Raji (cell line): ENCODE measurements around the gene MMAA.

ENCODE experiments used
- POLR2A ChIP-seq: IDR thresholded peaks from 2 replicates; pipeline ENCODE4 v1.6.1; 2011; ENCODE audit warnings: low read depth, low read length, control low read depth; ENCODE audit not compliant: insufficient read depth

The MMAA gene

DNA sequence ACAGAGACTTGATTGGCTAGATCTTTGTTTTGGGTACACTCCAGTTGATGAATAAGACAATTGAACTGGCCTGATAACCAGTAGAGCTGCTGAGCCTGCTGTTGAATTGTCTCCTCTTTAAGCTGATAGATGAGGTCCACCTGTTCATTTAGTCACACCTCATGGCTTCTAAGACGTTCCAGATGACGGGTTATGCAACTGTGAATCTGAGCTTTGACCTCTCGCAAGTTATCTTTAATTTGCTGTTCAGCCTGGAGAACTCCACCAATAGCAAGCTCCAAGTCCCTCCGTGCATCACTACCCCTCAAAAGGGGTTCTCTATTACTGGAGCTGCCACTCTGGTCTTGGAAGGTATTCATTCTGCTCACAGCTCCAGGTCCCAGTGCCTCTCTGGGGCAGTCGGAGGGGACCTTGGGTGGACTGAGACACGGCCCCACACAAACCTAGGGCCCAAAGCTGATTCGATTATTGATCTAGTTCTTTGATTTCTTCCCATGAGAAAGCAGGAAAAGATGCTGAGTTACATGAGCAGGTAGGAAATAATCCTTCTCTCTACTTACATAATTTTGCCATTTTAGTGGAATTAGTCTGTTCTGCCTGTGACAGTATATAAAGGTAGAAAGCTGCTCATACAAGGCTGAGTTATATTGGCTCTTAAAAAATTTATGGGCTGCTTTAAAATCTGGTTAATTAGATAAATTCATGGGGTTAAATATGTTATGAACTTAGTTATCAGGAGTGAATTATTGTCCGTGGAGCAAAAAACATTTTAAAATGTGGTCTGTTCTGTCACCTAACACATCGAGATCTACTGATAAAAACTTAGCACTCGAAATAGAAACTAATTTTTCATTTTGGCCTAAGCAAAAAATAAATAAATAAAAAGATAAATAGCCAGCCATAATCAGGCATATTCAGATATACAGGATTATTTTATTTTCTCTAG lies 6.8 kb downstream of the MMAA start:
- TF ChIP-seq POLR2A = no peak

DNA sequence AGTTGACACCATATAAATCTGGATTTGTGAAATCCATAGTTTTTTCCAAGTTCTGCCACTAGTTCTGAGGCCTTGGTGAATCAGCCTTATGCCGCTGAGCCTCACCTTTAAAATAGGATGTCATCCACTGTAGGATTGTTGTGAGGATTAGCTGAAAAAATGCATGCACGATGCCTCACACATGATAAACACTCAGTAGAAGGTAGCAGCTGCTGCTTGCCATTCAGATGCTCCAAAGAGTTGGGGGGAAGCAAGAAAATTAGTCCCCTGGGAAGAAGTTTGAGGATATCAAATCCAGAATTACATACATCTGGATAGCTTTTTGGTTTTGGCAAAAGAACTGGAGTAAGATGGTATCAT lies 7.4 kb downstream of the MMAA start:
- TF ChIP-seq POLR2A = no peak

DNA sequence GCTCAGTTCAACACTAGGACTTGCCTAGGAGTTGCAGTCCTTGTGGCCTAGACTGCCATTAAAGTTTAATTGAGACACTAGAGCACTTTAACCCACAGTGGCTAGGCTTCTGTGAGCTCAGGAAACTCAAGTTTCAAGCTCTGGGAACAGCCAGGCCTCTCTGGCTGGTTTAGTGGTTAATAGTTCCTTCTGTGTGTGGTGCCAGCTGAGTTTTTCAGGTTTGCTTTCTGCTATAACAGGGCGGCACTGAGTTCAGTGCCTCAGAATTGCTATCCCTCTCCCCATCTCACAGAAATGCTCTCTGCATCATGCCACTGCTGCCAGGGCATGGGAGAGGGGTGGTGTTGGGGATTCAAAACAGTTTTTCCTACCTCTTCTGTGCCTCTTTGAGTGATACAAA lies 15.9 kb downstream of the MMAA start:
- no peak for TF ChIP-seq POLR2A

DNA sequence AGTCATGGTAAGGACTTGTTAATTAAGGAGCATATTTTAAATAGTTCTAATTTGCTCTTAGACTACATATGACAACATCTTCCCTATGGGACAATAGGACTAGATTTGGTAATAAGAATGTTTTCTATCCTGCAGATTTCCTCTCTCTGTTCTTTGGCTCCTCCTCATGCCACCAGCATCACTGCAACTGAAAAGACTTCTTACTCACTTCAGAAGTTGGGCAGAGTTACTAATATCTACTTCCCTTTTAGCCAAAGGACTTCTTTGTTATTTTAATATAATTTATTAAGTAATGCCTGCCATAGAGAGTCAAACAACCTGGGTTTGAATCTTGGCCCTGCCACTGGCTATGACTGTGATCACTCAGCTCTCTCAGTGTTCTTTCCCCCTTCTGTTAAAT lies 16.4 kb downstream of the MMAA start:
- TF ChIP-seq POLR2A = no peak

DNA sequence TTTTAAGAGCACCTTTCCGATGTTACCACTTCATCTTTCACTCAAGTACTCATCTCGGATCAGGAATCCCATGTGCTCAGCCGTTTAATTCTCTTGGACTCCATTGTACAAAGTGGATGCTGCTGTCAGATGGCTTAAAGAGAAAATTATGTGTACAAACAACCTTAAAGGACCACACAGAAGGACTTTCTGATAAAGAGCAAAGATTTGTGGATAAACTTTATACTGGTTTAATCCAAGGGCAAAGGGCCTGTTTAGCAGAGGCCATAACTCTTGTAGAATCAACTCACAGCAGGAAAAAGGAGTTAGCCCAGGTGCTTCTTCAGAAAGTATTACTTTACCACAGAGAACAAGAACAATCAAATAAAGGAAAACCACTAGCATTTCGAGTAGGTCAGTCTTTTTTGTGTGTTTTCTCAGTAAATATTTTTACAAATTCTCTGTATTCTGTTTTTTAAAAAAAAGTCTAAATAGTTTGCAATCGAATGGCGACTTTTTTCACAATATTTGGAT lies 20.1 kb downstream of the MMAA start:
- TF ChIP-seq POLR2A = no peak

GRCh38 chr4:145643295-145643694 lies 24.1 kb downstream of the MMAA start:
- TF ChIP-seq POLR2A = no peak

DNA sequence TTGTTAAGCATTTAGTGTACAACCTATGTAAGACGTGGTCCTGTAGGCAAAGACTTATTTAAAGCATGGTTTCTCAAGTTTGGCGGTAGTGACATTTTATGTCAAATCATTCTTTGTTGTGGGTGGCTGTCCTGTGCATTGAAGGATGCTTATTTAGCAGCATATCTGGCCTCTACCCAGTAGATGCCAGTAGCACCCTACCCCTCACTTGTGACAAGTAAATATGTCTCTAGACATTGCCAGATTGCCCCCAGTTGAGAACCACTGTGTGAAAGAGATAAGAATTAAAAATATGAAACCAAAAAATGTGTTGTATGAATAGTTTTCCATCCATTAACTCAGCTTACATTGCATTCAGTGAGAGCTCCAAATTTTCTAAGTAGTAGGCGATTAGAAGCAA lies 25.5 kb downstream of the MMAA start:
- TF ChIP-seq POLR2A = no peak

DNA sequence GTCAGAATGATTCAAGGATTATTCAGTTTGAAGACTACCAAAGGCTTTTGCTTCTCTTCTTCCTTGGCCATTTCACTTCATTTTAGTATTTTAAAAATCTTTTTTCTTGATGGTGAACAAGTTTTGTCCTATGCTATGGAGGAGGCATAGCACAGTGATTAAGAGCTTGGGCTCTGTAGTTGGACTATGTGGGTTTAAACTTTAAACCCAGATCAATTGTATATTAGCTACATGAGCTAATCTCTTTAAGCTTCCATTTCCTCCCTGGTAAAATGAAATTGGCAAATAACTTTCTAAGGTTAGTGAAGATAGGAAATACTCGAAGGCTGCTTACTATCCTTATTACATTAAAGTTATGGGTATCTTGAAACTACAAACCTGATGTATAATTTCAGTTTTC lies 37.0 kb downstream of the MMAA start:
- no peak for TF ChIP-seq POLR2A

GRCh38 chr4:145660064-145660463 lies 40.9 kb downstream of the MMAA start:
- TF ChIP-seq POLR2A = no peak

GRCh38 chr4:145663194-145663593 lies 44.0 kb downstream of the MMAA start:
- TF ChIP-seq POLR2A = no peak

DNA sequence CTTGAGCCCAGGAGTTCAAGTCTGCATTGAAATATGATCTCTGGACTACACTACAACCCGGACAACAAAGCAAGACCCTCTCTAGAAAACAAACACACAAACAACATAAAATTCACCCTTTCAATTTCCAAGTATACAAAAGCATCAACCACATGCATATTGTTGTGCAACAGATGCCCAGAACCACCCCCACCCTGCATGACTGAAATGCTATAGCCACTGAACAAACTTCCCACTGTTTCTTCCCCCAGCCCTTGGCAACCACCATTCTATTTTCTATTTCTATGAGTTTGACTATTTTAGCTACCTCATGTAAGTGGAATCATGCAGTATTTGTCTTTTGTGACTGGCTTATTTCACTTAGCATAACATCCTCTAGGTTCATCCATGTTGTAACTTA lies 46.6 kb downstream of the MMAA start:
- no peak for TF ChIP-seq POLR2A

GRCh38 chr4:145670422-145670821 lies 51.2 kb downstream of the MMAA start:
- no peak for TF ChIP-seq POLR2A

GRCh38 chr4:145679520-145679919 lies 60.3 kb downstream of the MMAA start:
- no peak for TF ChIP-seq POLR2A

DNA sequence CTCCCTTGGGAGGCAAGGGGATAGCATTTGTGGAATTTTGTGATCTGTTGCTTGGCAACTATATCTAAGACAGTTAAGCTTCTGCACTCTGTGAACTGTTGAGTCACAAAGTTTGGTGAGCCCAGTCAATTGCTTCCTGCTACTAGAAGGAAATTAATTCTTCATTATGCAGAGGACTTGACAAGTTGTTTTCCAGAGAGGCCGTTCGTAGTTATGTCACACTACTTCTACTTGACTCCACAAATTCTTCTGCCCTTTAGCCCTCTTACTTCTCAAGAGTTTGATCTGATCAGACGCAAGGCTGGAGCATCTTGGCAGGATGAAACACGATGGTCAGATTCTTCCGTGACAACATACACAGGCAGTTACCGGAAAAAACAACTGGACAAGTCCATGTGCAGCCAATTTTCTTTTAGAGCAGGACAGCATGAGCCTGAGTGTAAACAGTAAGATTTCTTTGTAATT lies 60.8 kb downstream of the MMAA start, which contains the start of gene C4orf51:
C4orf51 (plus strand) TSS at position 156 of the 465 bp plus-strand sequence; CDS start at position 214, 58 bp downstream.
- TF ChIP-seq POLR2A = no peak

- no peak for TF ChIP-seq POLR2A
These were observed 61.7 kb downstream of the MMAA start for GRCh38 chr4:145680902-145681301.

DNA sequence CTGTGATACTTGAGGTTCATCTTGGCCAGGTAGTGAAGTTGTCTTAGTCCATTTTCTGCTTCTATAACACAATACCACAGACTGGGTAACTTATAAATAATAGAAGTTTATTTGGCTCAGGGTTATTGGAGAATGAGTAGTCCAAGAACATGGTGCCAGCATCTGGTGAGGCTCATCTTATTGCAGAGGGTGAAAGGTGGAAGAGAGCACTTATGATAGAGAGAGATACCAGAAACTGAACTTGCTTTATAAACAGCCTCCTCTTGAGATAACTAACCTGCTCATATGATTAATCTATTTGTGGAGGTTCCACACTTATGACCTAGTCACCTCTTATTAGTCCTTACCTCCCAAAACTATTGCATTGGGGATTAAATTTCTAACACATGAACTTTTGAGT lies 62.3 kb downstream of the MMAA start:
- TF ChIP-seq POLR2A = no peak
